ENCODE results near the gene SEC22A. TPM values are rescaled to one million over a fixed set of nuclear protein-coding genes. Genes with fewer than 3 reads are reported as not detected.
"Not testable (repeated sequence)": the region's sequence is repeated elsewhere in the genome, so short reads cannot be mapped to it uniquely, and the experiment has no call there.

Gene SEC22A
- total RNA-seq, 2 donors from 2014 or later = 14.9 to 18.1 TPM

DNA sequence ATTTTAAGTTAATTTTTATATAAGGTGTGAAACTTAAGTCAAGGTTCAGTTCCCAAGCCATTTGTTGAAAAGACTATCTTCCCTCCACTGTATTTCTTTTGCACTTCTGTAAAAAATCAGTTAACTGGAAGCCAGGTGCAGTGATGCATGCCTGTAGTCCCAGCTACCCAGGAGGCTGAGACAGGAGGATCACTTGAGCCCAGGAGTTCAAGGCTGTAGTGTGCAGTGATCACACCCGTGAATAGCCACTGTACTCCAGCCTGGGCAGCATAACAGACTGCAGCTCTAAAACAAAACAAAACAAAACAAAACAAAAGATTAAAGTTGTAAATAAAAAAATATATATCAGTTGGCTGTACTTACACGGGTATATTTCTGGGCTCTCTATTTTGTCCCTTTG is 33.1 kb upstream of the SEC22A start:
- DNase-seq (ENCODE audit: low spot score) = no peak

DNA sequence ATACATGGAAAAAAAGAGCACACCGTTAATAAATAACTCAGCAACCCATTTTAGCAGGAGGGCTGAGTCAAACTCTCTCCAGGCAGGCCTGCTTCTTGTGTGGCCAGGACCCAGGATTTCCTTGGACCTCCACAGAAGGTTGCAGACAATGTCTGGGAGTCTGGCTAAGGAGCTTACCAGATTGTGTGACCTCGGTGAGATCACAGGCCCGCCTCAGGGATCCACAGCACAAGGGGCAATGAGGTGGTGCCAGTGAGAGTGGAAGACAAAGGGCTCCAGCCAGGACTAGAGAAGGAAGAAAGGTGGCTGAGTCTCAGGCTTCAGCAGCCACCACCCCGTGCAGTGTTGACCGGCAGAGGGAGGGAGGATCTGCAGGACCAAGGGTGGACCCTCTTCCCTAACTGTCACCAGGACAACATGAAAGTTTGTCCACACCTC is 32.2 kb upstream of the SEC22A start:
- no peak for DNase-seq (ENCODE audit: low spot score)
- intact Hi-C loops (cut with DNase I) = no loop called here

More for the DNA sequence above, 33.1 kb upstream of the SEC22A start:
- intact Hi-C loops (cut with DNase I) = no loop called here

DNA sequence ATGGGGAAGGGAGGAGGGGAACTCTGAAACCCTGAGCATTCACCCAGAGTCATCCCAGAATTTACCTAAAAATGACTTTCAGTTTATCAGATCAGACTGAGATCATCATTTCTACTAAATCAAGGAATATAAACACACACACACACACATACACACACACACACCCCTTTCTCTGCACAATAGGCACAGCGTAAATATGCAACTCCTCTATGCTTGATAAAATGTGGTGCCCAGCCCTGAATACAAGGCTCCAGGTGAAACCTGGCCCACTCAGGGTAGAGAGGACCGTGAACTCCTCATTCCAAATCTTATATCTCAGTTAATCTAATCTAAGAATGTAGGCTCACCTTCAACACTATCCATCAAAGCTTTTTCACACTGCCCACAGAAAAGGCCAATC is 31.8 kb upstream of the SEC22A start:
- intact Hi-C loops (cut with DNase I) = no loop called here
- no peak for DNase-seq (ENCODE audit: low spot score)

DNA sequence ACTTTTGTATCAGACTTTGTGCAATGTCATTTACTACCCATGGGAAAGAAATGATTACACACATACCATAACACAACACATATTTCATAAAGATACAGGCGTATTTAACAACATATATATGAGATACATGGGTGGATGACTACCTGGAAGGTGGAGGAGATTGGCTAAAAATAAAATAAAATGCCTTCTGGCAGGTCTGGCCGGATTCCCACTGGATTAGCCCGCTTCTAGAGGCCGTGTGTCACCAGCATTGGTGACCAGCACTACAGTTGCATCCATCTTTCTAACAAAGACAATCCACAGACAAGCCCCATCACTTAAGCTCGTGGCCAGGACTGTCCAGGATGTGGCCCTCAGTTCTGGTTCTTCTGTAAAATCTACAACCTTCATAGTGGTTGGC is 21.0 kb upstream of the SEC22A start:
- intact Hi-C loops (cut with DNase I) = no loop called here
- DNase-seq (ENCODE audit: low spot score) = no peak

DNA sequence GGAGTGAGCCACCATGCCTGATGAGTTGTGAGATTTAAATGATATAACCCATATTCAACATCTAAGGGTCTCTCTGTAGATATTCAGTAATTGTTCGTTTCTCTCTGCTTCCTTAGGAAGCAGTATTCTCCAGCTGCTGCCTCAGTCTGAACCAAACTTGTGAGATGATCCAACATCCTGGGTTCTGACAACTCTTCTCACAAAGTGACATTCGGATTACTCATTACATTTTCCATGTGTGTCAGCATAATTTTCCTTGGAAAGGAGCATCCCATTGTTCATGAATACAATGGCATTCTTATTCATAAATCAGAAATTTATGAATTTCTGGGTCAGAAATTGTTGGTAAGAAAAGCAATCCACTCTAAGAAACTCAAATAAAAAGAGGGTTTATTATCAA is 15.0 kb upstream of the SEC22A start:
- intact Hi-C loops (cut with DNase I) = no loop called here

DNA sequence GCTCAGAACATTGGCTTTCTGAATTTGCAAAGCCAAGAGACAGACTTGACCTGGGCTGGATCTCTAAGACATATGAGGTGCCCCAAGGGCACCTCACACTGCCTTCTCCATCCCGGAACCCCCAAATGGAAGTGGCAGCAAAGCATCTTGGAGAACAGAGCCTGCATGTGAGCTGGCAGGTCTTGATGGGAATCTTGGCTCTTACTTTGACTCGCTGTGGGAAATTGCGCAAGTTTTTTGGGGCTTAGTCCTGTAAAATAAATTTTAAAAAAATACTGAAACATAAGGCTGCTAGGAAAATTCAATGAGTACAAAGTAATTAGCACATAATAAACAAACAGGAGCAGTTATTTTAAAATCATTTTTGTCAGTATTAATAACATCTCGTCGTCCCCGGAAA is 13.7 kb upstream of the SEC22A start:
- no peak for DNase-seq (ENCODE audit: low spot score)

More for the DNA sequence above, 15.0 kb upstream of the SEC22A start:
- no peak for DNase-seq (ENCODE audit: low spot score)

DNA sequence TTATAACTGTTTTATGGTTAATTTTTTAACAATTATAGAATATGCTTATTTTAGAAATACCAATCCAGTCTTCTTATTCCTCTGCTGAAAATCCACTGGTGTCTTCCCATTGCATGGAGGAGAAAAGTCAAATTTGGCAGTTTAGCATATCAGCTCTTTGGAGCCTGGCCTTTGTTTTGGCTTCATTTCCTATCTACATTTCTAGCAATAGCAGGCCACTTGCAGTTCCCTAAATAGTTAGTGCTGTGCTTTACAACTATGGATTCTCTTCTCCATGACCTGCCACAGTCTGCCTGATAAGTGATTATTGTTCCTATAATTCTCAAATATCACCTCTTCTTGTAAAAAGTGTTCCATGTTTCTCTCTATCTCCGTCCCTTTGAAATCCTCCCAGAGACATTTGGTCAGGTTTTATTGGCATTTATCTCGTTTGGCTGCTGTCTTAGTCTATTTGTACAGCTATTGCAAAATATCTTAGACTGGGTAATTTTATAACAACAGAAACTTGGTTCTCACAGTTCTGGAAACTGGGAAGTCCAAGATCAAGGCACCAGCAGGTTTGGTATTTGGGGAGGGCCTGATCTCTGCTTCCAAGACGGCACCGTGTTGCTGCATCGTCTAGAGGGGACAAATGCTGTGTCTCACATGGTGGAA is 8.2 kb upstream of the SEC22A start:
- intact Hi-C loops (cut with DNase I) = no loop called here
- no peak for DNase-seq (ENCODE audit: low spot score)

More for the DNA sequence above, 13.7 kb upstream of the SEC22A start:
- intact Hi-C loops (cut with DNase I) = no loop called here

DNA sequence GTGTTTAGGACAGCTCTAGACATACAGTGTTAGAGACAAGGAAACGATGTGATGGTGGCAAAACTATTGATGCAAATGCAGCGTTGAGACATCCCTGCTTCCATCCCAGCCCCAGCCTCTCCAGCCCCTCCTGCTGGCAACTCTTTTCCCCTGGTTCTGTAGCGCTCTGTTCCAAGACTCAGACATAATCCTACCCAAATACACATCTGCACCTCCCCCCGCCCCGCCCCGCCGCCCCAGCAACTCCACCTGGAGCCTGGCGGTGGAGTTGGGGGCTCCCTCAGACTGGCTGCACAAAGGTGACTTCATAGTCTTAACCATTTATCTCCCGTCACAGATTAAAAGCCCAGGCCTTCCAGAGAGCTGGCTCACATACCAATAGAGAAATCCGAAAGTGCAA is 7.2 kb upstream of the SEC22A start:
- intact Hi-C loops (cut with DNase I) = no loop called here
- no peak for DNase-seq (ENCODE audit: low spot score)

DNA sequence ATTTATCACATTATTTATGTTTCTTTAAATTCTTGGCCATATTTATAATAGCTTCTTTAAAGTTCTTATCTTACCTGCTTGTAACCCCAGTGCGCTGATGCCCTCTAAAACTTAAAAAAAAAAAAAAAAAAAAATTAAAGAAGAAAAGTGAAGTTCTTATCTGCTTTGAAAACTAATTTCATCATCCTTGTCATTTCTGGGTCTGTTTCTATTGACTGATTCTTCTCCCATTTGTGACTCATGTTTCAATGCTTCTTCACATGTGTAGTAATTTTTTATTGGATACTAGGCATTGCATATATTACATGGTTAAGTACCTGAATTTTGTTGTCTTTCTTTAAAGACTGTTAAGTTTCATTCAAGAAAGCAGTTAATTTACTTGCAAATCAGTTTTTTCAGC is 3.4 kb upstream of the SEC22A start:
- intact Hi-C loops (cut with DNase I) = no loop called here
- DNase-seq (ENCODE audit: low spot score) = no peak

DNA sequence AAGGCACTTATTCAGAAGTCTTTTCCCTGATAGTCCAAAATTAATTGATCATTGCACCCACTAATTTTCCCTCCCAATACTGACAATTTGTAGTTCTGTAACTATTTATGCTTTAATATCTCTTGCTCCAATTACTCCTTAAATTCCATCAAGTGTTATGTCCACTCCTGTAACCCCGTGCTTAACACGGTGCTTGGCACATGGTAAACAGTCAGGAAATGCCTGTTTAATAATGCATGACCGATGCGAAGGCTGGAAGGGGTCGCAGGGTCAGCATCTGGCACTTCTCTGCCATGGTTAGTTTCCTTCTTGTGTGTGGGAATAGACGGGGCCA is 553 bp upstream of the SEC22A start:
- no peak for DNase-seq (ENCODE audit: low spot score)
- intact Hi-C loops (cut with DNase I) = loop anchor here in 1 of 2 donors (5.0 kb wide), 1 partner anchor 329 kb away; no protein-coding TSS in a partner anchor

DNA sequence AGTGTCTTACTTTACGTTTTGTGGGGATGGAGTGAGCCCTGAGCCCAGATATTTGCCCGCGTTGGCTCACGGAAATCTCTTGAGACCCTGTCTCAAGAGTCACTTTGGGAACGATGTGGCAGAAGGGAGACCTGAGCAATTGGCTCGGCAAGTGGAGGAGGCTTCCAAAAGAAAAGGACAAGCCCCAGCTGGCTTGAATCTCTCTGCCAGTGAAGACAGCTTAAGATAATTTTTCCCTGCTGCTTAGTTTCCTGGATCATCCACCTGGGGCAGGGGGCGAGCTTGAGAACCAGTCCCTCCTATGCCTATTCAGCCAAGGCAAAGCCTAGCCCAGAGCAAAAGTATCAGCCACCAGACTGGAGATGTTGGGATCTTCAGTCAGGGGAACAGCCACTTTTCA is 708 bp downstream of the SEC22A start:
- DNase-seq (ENCODE audit: low spot score) = no peak
- intact Hi-C loops (cut with DNase I) = loop anchor here in 1 of 2 donors (5.0 kb wide), 1 partner anchor 330 kb away; no protein-coding TSS in a partner anchor

DNA sequence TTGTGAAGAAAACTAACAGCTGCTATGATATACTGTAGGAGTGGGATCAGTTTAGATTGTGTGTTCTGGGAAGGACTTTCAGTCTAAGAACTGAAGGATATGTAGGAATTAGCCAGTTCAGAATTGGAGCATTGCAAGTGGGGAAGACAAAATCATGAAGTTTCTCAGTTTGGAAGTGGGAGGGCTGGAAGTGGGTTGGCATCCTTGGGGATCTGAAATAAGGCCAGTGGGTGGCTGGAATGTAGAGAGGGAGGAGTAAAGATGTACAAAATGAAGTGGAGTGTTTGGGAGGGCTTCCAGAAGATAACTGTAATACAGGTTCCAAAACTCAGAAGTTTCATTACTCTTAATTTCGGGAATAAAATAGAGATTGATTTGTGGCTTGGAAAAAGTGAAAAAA is 17.2 kb downstream of the SEC22A start:
- intact Hi-C loops (cut with DNase I) = no loop called here
- no peak for DNase-seq (ENCODE audit: low spot score)

DNA sequence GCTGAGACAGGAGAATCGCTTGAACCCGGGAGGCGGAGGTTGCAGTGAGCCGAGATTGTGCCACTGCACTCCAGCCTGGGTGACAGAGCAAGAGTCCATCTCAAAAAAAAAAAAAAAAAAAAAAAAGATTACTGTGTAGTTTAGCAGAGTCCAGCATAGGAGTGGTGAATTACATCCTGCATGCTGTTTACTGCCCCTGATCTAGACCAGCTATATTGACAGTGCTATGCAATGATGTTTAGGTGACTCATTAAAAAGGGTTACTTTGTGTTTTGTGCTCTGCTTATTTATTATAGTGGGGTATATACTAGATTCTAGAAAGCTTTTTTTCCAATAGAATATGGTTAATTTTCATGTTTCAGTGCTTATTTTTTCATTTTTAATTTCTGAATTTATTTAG is 19.6 kb downstream of the SEC22A start:
- DNase-seq (ENCODE audit: low spot score); intact Hi-C loops (cut with DNase I): not testable (repeated sequence)

DNA sequence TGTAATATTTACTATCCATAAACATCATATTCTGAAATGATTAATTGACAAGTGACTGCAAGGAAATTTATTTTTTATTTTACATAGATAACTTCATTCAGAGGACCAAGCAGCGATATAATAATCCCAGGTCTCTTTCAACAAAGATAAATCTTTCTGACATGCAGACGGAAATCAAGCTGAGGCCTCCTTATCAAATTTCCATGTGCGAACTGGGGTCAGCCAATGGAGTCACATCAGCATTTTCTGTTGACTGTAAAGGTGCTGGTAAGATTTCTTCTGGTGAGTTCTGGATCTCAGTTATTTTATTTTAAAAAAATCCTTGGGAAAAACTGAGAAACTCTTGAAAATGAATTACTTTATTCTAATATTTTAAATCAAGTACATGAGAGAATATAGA is 23.3 kb downstream of the SEC22A start:
- no peak for DNase-seq (ENCODE audit: low spot score)

DNA sequence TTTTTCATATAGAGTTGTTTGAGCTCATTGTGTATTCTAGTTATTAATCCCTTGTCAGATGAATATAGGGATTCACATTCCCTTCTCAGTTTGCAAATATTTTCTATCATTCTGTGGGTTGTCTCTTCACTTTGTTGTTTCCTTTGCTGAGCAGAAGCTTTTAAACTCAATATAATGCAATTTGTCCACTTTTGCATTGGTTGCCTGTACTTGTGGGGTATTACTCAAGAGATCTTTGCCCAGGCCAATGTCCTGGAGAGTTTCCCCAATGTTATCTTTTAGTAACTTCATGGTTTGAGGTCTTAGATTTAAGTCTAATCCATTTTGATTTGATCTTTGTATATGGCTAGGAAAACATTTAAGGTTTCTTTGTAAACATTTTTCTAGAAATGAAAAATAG is 24.8 kb downstream of the SEC22A start:
- DNase-seq (ENCODE audit: low spot score) = no peak
- intact Hi-C loops (cut with DNase I) = no loop called here

More for the DNA sequence above, 23.3 kb downstream of the SEC22A start:
- intact Hi-C loops (cut with DNase I) = no loop called here

DNA sequence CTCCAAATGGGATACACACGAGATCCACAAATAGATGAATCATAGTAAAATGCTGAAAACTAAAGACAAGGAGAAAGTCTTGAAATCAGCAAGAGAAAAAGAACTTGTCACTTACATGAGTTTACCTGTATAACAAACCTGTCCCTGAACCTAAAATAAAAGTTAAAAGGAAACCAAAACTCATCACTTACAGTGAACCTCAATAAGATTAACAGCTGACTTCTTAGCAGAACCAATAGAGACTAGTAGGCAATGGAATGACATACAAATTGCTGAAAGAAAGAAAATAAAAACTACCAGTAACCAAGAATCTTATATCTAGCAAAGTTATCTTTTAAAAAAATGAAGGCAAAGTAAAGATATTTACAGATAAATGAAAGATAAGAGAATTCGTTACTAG is 27.4 kb downstream of the SEC22A start:
- no peak for DNase-seq (ENCODE audit: low spot score)
- intact Hi-C loops (cut with DNase I) = loop anchor here in 1 of 2 donors (2.0 kb wide), 1 partner anchor 302 kb away; no protein-coding TSS in a partner anchor

DNA sequence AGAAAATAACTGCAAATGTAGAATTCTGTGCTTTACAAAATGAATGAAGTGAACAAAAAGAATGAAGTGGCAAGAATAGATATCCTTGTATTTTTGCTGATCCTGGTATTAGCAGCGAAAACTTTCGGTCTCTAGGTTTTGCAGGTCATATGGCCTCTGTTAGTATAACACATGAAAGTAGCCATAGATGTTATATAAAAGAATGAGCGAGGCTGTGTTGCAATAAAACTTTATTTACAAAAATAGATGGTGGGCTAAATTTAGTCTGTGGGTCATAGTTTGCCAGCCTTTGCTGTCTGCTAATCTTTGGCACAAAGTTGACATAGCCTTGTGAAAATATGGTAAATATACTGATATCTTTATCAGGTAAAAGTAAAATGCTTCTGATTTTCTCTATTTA is 35.2 kb downstream of the SEC22A start:
- no peak for DNase-seq (ENCODE audit: low spot score)
- intact Hi-C loops (cut with DNase I) = no loop called here

DNA sequence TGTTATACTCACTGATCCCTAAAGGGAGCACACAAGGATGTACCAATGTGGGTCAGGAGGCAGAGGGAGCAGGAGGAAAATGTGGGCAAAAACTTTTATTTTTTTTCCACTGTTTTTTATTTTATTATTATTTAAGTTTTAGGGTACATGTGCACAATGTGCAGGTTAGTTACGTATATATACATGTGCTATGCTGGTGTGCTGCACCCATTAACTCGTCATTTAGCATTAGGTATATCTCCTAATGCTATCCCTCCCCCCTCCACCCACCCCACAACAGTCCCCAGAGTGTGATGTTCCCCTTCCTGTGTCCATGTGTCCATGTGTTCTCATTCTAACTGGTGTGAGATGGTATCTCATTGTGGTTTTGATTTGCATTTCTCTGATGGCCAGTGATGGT is 37.4 kb downstream of the SEC22A start:
- intact Hi-C loops (cut with DNase I) = not testable (repeated sequence)

DNA sequence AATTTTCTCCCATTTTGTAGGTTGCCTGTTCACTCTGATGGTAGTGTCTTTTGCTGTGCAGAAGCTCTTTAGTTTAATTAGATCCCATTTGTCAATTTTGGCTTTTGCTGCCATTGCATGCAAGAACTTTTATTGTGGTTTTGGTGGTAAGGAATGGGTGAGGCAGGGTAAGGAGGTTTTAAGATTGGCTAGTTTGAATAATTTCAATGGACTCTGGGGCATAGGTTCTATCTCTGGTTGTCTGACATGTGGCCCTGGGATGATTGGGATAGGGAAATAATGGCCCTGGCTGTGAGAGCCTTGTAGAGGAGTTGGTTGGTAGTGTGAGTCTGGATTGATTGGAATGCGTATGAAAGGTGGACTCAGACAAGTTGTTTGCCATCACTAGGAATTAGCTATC is 38.0 kb downstream of the SEC22A start:
- intact Hi-C loops (cut with DNase I) = no loop called here
- DNase-seq (ENCODE audit: low spot score) = no peak

More for the DNA sequence above, 37.4 kb downstream of the SEC22A start:
- DNase-seq (ENCODE audit: low spot score) = not testable (repeated sequence)

DNA sequence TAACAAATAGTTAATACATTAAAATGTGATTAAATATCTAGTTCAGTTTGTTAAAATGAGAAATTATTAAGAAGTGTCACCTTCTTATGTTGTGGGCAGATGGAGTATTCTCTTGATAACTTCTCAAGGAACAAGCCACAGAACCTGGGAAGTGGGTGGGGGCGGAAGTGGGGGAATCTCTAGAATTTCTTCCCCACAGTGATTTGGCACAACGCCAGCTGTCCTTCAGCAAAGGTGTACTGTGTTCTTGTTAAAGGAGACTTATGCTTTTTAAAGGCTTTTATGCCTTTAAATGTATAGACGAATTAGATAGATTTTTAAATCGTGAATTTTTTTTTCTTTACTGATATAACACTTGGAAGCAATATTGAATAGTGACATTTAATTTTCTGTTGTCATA is 42.4 kb downstream of the SEC22A start:
- DNase-seq (ENCODE audit: low spot score) = no peak
- intact Hi-C loops (cut with DNase I) = no loop called here

DNA sequence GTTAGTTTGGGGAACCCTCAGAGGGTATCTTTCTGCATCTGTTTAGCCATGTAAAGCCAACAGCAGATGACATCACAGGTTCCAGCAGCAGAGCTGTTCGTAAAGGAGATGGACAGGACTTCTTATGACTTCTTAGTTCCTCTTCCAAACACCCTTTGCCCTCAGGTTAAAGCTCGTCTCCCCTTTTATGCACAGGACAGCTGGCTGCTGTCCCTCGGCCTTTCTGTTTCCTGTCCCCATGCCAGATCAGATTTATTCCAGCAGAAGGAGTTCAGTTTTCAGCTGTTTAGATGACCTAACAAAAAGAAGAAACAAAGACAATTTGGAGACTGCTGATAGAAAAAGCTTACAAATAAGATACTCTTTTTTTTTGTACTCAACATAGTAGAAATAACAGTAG is 45.1 kb downstream of the SEC22A start:
- DNase-seq (ENCODE audit: low spot score) = no peak
- intact Hi-C loops (cut with DNase I) = no loop called here

DNA sequence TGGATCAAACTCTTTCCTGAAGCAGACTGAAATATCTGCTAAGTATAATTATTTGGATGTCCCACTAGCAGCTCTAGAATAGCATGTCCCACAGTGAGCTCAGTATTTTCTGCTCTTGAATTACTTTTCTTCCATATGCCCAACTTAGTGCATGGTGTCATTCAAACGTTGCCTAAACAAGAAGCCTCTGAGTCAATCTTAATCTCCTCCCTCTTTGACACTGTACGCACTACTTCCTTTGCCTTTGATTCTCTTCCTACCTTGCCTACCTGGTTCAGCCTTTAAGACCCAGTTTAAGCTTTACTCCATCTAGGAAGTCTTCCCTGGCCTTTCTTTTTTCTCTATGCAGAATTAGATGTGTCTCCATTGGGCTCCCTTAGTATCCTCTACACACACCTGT is 54.5 kb downstream of the SEC22A start:
- intact Hi-C loops (cut with DNase I) = no loop called here
- DNase-seq (ENCODE audit: low spot score) = no peak

Data from posterior vena cava (tissue), 2 donors.